Urothelium cell line (cell line): Measurements from ENCODE around the gene SLC4A2.
"Not testable (repeated sequence)": the region's sequence is repeated elsewhere in the genome, so short reads cannot be mapped to it uniquely, and the experiment has no call there.

ENCODE experiments used
- DNase-seq: peaks from one replicate; pipeline ENCODE4 v3.0.0; 2011; ENCODE audit warnings: low spot score, mixed read lengths
- FAIRE-seq: peaks from 2 replicates; lab custom pipeline; 2011; peaks lifted over from hg19 to GRCh38; lab: Jason Lieb, UNC

SLC4A2 gene

GRCh38 chr7:151059367-151060112, at the start of gene SLC4A2:
Gene SLC4A2 (plus strand): TSS chr7:151059589. CDS start chr7:151061988, 2,399 bp downstream.
- DNase-seq (peak; percentile 67), FAIRE-seq (no peak)

- DNase-seq (no peak), FAIRE-seq (no peak)
Observed at GRCh38 chr7:151010037-151010306, 49.4 kb upstream of the SLC4A2 start.

GRCh38 chr7:151010307-151011096, 48.9 kb upstream of the SLC4A2 start:
- DNase-seq = no peak
- FAIRE-seq = no peak

GRCh38 chr7:151011097-151011409, 48.3 kb upstream of the SLC4A2 start:
- FAIRE-seq (no peak), DNase-seq (no peak)

- not testable (repeated sequence) for DNase-seq, FAIRE-seq
Observed at GRCh38 chr7:151011616-151012015, 47.8 kb upstream of the SLC4A2 start.

GRCh38 chr7:151012031-151012692, 47.2 kb upstream of the SLC4A2 start:
- DNase-seq = no peak
- FAIRE-seq = no peak

- DNase-seq = no peak
- no peak for FAIRE-seq
Observed at GRCh38 chr7:151012911-151013347, 46.5 kb upstream of the SLC4A2 start.

- DNase-seq (no peak), FAIRE-seq (no peak)
Observed at GRCh38 chr7:151013356-151013732, 46.0 kb upstream of the SLC4A2 start.

GRCh38 chr7:151013733-151014497, 45.5 kb upstream of the SLC4A2 start:
- DNase-seq (no peak), FAIRE-seq (no peak)

GRCh38 chr7:151014950-151015349, 44.4 kb upstream of the SLC4A2 start:
- FAIRE-seq (no peak), DNase-seq (no peak)

GRCh38 chr7:151015967-151016366, 43.4 kb upstream of the SLC4A2 start:
- no peak for DNase-seq
- no peak for FAIRE-seq

- FAIRE-seq (no peak), DNase-seq (no peak)
Observed at GRCh38 chr7:151016505-151016904, 42.9 kb upstream of the SLC4A2 start.

- FAIRE-seq (no peak), DNase-seq (no peak)
Observed at GRCh38 chr7:151016942-151017341, 42.4 kb upstream of the SLC4A2 start.

- DNase-seq (no peak), FAIRE-seq (no peak)
Observed at GRCh38 chr7:151017370-151017952, 41.9 kb upstream of the SLC4A2 start.

- DNase-seq (peak; percentile 47), FAIRE-seq (no peak)
Observed at GRCh38 chr7:151017953-151018420, 41.4 kb upstream of the SLC4A2 start.

GRCh38 chr7:151018421-151019129, 40.8 kb upstream of the SLC4A2 start:
- FAIRE-seq (no peak), DNase-seq (no peak)

GRCh38 chr7:151019130-151019447, 40.3 kb upstream of the SLC4A2 start:
- no peak for FAIRE-seq
- DNase-seq = no peak

GRCh38 chr7:151020231-151020630, 39.2 kb upstream of the SLC4A2 start:
- FAIRE-seq (no peak), DNase-seq (no peak)

- FAIRE-seq (no peak), DNase-seq (no peak)
Observed at GRCh38 chr7:151023232-151023631, 36.2 kb upstream of the SLC4A2 start.

GRCh38 chr7:151024435-151025056, 34.8 kb upstream of the SLC4A2 start, which contains the start of gene ATG9B:
Gene ATG9B (minus strand): TSS chr7:151024494. CDS start chr7:151024423, 71 bp downstream.
- no peak for FAIRE-seq
- no peak for DNase-seq
